H9 (cell line): ENCODE data around the gene ELK1. TPM values are rescaled to one million over a fixed set of nuclear protein-coding genes. Genes with fewer than 3 reads are reported as not detected.

Experiments
- DNase-seq: peaks from one replicate; pipeline ENCODE4 v3.0.0-alpha.2; 2017
- H2AFZ ChIP-seq: one replicate; pipeline ENCODE4 v1.6.1; 2013; ENCODE audit warnings: mild to moderate bottlenecking, low read length, control low read depth, moderate library complexity
- H2AK5ac ChIP-seq: 2 replicates; pipeline ENCODE4 v1.6.1; 2013; ENCODE audit warnings: low read length, control low read depth, mixed read lengths; ENCODE audit not compliant: insufficient read length
- H2BK120ac ChIP-seq: one replicate; pipeline ENCODE4 v1.6.1; 2013; ENCODE audit warnings: low read depth, mild to moderate bottlenecking, low read length, control low read depth, inconsistent platforms; ENCODE audit not compliant: poor library complexity, severe bottlenecking
- H2BK12ac ChIP-seq: 2 replicates; pipeline ENCODE4 v1.6.1; 2013; ENCODE audit warnings: low read length, control low read depth, mixed read lengths, low read depth; ENCODE audit not compliant: insufficient read length
- H2BK15ac ChIP-seq: 2 replicates; pipeline ENCODE4 v1.6.1; 2013; ENCODE audit warnings: low read depth, low read length, control low read depth
- H2BK20ac ChIP-seq: one replicate; pipeline ENCODE4 v1.6.1; 2013; ENCODE audit warnings: low read depth, mild to moderate bottlenecking, low read length, control low read depth, inconsistent platforms; ENCODE audit not compliant: poor library complexity, severe bottlenecking
- H2BK5ac ChIP-seq: 2 replicates; pipeline ENCODE4 v1.6.1; 2013; ENCODE audit warnings: low read length, control low read depth, mixed read lengths; ENCODE audit not compliant: insufficient read length
- H3K14ac ChIP-seq: 2 replicates; pipeline ENCODE4 v1.6.1; 2013; ENCODE audit warnings: low read length, control low read depth; ENCODE audit not compliant: insufficient read depth
- H3K18ac ChIP-seq: 2 replicates; pipeline ENCODE4 v1.6.1; 2013; ENCODE audit warnings: low read depth, mild to moderate bottlenecking, mixed read lengths, low read length, control low read depth; ENCODE audit not compliant: insufficient read length
- H3K23ac ChIP-seq: 2 replicates; pipeline ENCODE4 v1.6.1; 2013; ENCODE audit warnings: low read length, control low read depth, mixed read lengths, low read depth; ENCODE audit not compliant: insufficient read length
- H3K23me2 ChIP-seq: 2 replicates; pipeline ENCODE4 v1.6.1; 2013; ENCODE audit warnings: low read depth, mild to moderate bottlenecking, mixed read lengths, low read length, control low read depth; ENCODE audit not compliant: insufficient read length, poor library complexity, severe bottlenecking
- H3K27ac ChIP-seq: 2 replicates; pipeline ENCODE4 v1.5.1; 2013; ENCODE audit warnings: low read length, control low read depth, mixed read lengths, low read depth; ENCODE audit not compliant: insufficient read length
- H3K27me3 ChIP-seq: 2 replicates; pipeline ENCODE4 v1.6.1; 2013; ENCODE audit warnings: low read length, control low read depth, inconsistent platforms; ENCODE audit not compliant: insufficient read depth
- H3K4ac ChIP-seq: 2 replicates; pipeline ENCODE4 v1.6.1; 2013; ENCODE audit warnings: low read depth, mild to moderate bottlenecking, control low read depth, inconsistent platforms, low read length, moderate library complexity
- H3K4me1 ChIP-seq: 2 replicates; pipeline ENCODE4 v1.6.1; 2013; ENCODE audit warnings: low read length, control low read depth, inconsistent platforms; ENCODE audit not compliant: insufficient read depth
- H3K4me2 ChIP-seq: 2 replicates; pipeline ENCODE4 v1.6.1; 2013; ENCODE audit warnings: low read length, control low read depth, mixed read lengths; ENCODE audit not compliant: insufficient read length, insufficient read depth
- H3K56ac ChIP-seq: 2 replicates; pipeline ENCODE4 v1.6.1; 2013; ENCODE audit warnings: low read depth, mild to moderate bottlenecking, mixed read lengths, low read length, control low read depth; ENCODE audit not compliant: insufficient read length
- H3K79me1 ChIP-seq: 2 replicates; pipeline ENCODE4 v1.6.1; 2013; ENCODE audit warnings: low read depth, mild to moderate bottlenecking, moderate library complexity, low read length, control low read depth, inconsistent platforms; ENCODE audit not compliant: insufficient read depth, poor library complexity, severe bottlenecking
- H3K79me2 ChIP-seq: 2 replicates; pipeline ENCODE4 v1.6.1; 2013; ENCODE audit warnings: low read length, control low read depth, inconsistent platforms; ENCODE audit not compliant: insufficient read depth
- H3K9ac ChIP-seq: 2 replicates; pipeline ENCODE4 v1.6.1; 2013; ENCODE audit warnings: low read length, control low read depth, mixed read lengths; ENCODE audit not compliant: insufficient read length; ENCODE audit errors: extremely low read depth
- H3K9me3 ChIP-seq: one replicate; pipeline ENCODE4 v1.6.1; 2013; ENCODE audit warnings: low read depth, low read length, inconsistent platforms; ENCODE audit not compliant: control insufficient read depth
- H3T11ph ChIP-seq: one replicate; pipeline ENCODE4 v1.6.1; 2013; ENCODE audit warnings: mild to moderate bottlenecking, low read length, control low read depth, inconsistent platforms
- H4K20me1 ChIP-seq: one replicate; pipeline ENCODE4 v1.6.1; 2013; ENCODE audit not compliant: control insufficient read depth, insufficient read length, insufficient read depth
- H4K5ac ChIP-seq: 2 replicates; pipeline ENCODE4 v1.6.1; 2013; ENCODE audit warnings: low read depth, mild to moderate bottlenecking, mixed read lengths, low read length, control low read depth; ENCODE audit not compliant: insufficient read length
- H4K8ac ChIP-seq: replicated peaks from 2 replicates; pipeline ENCODE4 v1.6.1; 2013; ENCODE audit warnings: low read length, control low read depth, mixed read lengths, low read depth; ENCODE audit not compliant: insufficient read length
- H4K91ac ChIP-seq: 2 replicates; pipeline ENCODE4 v1.6.1; 2013; ENCODE audit warnings: low read depth, mild to moderate bottlenecking, moderate library complexity, mixed read lengths, low read length, control low read depth; ENCODE audit not compliant: insufficient read length
- H3K27ac Mint-ChIP-seq, 3 experiments: 2 replicates in 2 of 3; 3 replicates in 1 of 3; pipeline ENCODE4 v1.8.0; 2020 to 2021; ENCODE audit warnings: mixed read lengths in 3 of 3, mild to moderate bottlenecking in 1 of 3, moderate library complexity in 1 of 3
- H3K27me3 Mint-ChIP-seq: 2 replicates; pipeline ENCODE4 v1.8.0; 2021; ENCODE audit warnings: low read depth, mild to moderate bottlenecking, moderate library complexity, mixed read lengths
- H3K36me3 Mint-ChIP-seq, 3 experiments: 2 replicates in 2 of 3; 3 replicates in 1 of 3; pipeline ENCODE4 v1.8.0; 2020 to 2021; ENCODE audit warnings: low read depth in 3 of 3, mixed read lengths in 3 of 3; ENCODE audit not compliant: insufficient read depth in 1 of 3
- H3K4me1 Mint-ChIP-seq, 2 experiments: 2 replicates each; pipeline ENCODE4 v1.8.0; 2020; ENCODE audit warnings: mixed read lengths in 2 of 2
- H3K4me3 Mint-ChIP-seq, 2 experiments: 2 replicates in 1 of 2; 3 replicates in 1 of 2; pipeline ENCODE4 v1.8.0; 2020 to 2021; ENCODE audit warnings: mild to moderate bottlenecking in 2 of 2, mixed read lengths in 2 of 2, moderate library complexity in 1 of 2
- H3K9me3 Mint-ChIP-seq, 2 experiments: 2 replicates in 1 of 2; 3 replicates in 1 of 2; pipeline ENCODE4 v1.8.0; 2020; ENCODE audit warnings: mild to moderate bottlenecking in 2 of 2, mixed read lengths in 2 of 2, moderate library complexity in 1 of 2
- CTCF ChIP-seq: fragments of 200-600 bp; sonication (generic); conservative IDR thresholded peaks from 3 replicates; pipeline ENCODE4 v1.8.0; 2021; ENCODE audit warnings: antibody characterized with exemption, mild to moderate bottlenecking
- total RNA-seq: library from RNA; stranded (reverse); gene quantifications from 2 replicates; pipeline ENCODE4 v1.2.1, GENCODE V29; 2021

The ELK1 gene
- total RNA-seq, 1 experiment from 2014 or later, result 49.8 TPM

DNA sequence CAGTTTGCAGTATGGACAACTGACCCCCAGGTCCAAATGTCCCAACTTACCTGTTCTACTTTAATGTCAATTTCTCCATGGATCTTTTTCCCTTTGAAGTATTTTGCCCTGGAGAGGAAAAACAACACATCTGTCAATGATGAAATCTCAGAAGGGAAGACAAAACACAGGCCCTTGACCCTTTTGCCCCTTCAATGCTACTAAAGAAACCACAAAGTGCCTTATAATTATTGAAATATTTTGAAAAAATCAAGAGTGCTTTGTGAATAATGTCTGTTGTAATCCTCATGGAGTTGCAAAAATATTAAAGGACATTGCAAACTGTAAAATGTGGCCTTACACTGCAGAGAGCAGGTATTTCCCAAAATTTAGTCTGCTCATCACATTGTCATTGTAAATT lies 43.3 kb downstream of the ELK1 start:
- Histone ChIP-seq H3K79me2 (no peaks in the 10 kb centered on the region), H4K8ac (no peak overlapping the region), H3K9me3 (peaks cover 27% of the 10 kb centered on the region), H3T11ph (no peak overlapping the region), H4K20me1 (no peaks in the 10 kb centered on the region), H2AK5ac (no peak overlapping the region), H2AFZ (no peak overlapping the region), H3K4me2 (no peak overlapping the region), H3K27me3 (no peaks in the 10 kb centered on the region), H2BK20ac (no peak overlapping the region), H3K56ac (no peak overlapping the region), H2BK15ac (no peak overlapping the region), H4K91ac (no peak overlapping the region), H3K18ac (no peak overlapping the region), H3K27ac (no peak overlapping the region), H4K5ac (no peak overlapping the region), H3K4ac (no peak overlapping the region), H3K4me1 (no peaks in the 10 kb centered on the region; the same call in 1 of the 2 replicates), H2BK5ac (no peak overlapping the region), H3K9ac (no peak overlapping the region), H3K79me1 (no peaks in the 10 kb centered on the region), H2BK12ac (no peak overlapping the region), H3K23ac (no peak overlapping the region), H3K14ac (no peak overlapping the region), H2BK120ac (no peak overlapping the region), H3K23me2 (no peaks in the 10 kb centered on the region)
- no peaks in the 10 kb centered on the region; the same call in 1 of the 2 replicates for H3K27me3 Mint-ChIP-seq
- H3K27ac Mint-ChIP-seq, result no peak overlapping the region
- H3K9me3 Mint-ChIP-seq, result peaks cover 64 to 68% of the 10 kb centered on the region in 2 experiments
- peaks cover 4 to 12% (median 5%) of the 10 kb centered on the region in 3 experiments for H3K36me3 Mint-ChIP-seq
- H3K4me1 Mint-ChIP-seq, result peaks cover 11 to 19% of the 10 kb centered on the region in 2 experiments
- TF ChIP-seq CTCF, result no peak
- DNase-seq, result no peak
- no peak overlapping the region for H3K4me3 Mint-ChIP-seq
